ENCODE results near the gene DDA1. TPM values are rescaled to one million over a fixed set of nuclear protein-coding genes. Genes with fewer than 3 reads are reported as not detected.
"Not testable (repeated sequence)": the region's sequence is repeated elsewhere in the genome, so short reads cannot be mapped to it uniquely, and the experiment has no call there.

The DDA1 gene
- total RNA-seq, 1 experiment from 2014 or later: 104 TPM

DNA sequence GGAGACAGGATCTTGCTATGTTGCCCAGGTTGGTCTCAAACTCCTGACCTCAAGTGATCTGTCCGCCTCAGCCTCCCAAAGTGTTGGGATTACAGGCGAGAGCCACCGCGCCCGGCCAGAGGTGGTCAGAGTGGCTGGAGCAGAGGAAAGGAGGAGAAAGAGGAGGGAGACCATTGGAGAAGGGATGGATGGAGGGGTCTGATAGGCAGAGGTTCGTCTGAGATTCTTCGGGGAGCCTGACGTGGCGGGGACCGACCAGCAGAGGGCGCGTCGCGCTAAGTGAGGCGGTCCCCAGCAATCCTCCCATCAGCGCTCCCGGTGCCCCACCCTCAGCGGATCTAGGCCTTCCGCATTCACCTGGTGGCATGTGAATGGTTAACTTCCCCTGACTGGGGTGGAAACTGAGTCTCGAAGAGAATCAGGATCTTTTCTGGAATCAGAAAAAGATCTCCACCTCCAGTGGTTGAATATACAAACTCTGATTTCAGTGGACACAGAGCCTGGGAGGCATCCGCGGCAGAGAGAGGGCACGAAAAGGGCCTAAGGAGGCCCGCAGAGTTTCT lies 36.8 kb downstream of the DDA1 start:
- DNase-seq (ENCODE audit: low spot score): peak; percentile 72

GRCh38 chr19:17347361-17347760 lies 38.0 kb downstream of the DDA1 start:
- DNase-seq (ENCODE audit: low spot score): peak; percentile 62

GRCh38 chr19:17347877-17348276 lies 38.5 kb downstream of the DDA1 start:
- no peak for DNase-seq (ENCODE audit: low spot score)

GRCh38 chr19:17348700-17349099 lies 39.3 kb downstream of the DDA1 start:
- DNase-seq (ENCODE audit: low spot score): peak; percentile 87

DNA sequence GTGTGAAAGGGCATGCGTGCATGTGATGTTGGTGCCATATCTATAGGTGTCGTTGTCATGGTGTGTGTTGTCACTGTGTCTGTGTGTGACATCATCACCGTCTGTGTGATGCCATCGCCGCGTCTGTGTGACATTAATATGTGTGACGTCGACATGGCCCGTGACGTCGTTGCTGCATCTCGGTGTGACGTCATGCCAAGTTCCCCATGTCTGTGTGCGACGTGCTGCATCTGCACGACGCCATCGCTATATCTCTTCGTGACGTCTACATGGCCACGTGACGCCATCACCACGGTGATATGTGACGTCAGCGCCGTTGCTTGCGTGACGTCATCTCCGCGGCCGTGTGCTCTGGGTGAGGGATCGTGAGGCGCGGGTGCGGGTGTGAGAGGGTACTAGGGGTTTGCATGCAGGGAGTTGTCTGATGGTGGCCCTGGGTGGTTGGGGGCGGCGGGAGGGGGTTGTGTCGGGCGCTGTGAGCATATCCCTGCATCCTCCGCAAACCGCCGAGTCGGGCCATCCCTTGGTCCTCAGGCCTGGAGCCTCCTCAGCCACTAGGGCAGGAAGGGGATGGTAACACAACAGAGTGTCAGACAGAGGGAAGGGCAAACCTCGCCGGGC lies 42.6 kb downstream of the DDA1 start:
- DNase-seq (ENCODE audit: low spot score): no peak

DNA sequence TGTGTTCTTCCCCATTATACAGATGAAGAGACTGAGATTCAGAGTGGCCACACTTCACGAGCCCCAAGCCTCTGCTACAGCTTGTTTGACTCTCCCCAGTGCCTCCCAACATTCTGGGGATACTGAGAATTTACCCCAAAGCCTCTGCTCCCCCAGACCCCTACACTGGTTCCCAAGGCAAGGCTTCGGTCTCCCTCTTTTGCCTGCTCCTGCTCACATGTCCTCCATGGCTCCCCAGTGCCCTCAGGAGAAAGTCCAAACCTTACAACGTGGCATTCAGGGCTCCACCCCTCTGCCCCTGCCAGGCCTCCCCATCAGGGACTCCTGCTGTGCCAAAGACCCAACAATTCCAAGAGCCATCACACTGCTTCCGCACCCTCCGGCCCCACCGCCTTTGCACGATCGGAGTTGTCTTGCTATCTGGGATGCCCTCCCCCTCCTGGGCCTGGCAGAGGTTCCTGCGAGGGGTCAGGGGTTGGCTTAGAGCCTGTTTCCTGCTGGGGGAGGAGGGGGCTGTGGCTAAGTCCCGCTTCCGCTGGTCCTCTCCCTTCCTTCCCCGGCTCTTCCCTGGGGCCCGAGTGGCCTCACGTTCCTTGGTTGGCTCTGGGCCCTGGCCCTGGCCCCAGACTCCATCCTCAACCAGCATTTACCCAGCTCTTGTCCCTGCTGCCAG lies 43.4 kb downstream of the DDA1 start:
- DNase-seq (ENCODE audit: low spot score): no peak

DNA sequence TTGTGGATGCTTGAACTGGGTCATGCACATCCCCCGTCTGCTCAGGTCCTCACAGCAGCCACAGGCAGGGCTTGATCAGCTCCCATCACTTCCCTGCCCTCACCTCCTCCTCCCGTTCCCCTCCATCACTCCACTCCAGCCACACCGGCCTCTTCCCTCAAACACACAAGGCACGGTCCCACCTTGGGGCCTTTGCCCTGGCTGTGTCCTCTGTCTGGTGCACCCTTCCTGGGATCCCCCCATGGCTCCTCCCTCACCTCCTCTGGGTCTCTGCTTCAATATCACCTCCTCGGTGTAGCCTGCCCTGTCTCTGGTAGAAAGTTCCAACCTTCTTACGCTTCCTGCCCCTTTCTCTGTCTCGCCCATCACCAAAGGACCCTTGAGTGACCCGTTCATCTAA lies 44.0 kb downstream of the DDA1 start:
- DNase-seq (ENCODE audit: low spot score): no peak

DNA sequence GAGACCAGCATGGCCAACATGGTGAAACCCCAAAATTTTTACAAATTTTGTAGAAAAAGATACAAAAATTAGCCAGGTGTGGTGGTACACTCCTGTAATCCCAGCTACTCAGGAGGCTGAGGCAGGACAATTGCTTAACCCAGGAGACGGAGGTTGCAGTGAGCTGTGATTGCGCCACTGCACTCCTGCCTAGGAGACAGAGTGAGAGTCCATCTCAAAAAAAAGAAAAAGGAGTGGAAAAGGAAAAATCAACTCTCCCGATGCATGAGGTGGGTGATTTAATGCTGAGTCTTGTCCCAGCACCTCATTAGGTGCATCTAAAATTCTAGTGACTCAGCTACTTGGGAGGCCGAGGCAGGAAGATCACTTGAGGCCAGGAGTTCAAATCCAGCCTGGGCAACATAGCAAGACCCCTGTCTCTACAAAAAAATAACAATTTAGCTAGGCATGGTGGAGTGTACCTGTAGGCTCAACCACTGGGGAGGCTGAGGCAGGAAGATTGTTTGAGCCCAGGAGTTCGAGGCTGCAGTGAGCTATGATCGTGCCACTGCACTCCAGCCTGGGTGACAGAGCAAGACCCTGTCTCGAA lies 47.8 kb downstream of the DDA1 start:
- DNase-seq (ENCODE audit: low spot score): no peak

DNA sequence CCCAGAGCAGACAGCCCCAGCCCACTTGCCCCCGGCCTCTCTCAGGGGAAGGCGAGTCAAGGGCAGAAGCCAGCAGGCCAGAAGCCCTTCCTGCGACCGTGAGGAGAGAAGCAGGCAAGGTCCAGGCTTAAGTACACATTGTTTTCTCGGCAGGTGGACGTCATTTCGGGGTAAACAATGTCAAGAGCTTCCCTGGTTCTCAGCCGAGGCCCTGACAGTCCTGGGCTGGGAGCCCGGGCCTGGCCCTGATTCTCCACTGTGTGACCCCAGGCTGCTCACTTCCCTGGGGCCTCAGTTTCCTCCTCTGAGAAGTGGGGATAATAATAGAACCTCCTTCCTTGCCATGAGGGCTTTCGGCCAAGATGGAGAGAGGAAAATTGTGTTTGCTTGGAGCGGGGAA lies 48.4 kb downstream of the DDA1 start:
- DNase-seq (ENCODE audit: low spot score): no peak

DNA sequence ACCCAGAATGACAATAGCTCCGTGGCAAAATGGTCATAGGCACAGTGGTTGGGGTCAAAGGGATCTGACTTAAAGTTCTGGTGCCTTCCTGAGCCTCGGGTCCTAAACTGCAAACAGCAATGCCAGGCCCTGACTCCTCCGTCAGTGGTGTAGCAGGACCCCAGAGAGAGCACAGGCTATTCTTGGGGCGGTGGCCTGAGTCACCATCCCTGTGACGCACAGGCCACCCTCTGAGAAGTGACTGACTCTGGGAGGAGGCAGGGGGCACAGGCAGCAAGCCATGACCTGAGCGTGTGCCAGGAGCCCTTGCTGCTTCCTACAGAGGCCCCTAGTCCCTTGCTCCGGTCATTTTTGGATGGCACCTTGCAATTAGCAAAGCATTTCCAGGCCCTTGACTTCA lies 49.0 kb downstream of the DDA1 start:
- peak; percentile 81 for DNase-seq (ENCODE audit: low spot score)

GRCh38 chr19:17359905-17360800 lies 50.8 kb downstream of the DDA1 start:
- no peak for DNase-seq (ENCODE audit: low spot score)

DNA sequence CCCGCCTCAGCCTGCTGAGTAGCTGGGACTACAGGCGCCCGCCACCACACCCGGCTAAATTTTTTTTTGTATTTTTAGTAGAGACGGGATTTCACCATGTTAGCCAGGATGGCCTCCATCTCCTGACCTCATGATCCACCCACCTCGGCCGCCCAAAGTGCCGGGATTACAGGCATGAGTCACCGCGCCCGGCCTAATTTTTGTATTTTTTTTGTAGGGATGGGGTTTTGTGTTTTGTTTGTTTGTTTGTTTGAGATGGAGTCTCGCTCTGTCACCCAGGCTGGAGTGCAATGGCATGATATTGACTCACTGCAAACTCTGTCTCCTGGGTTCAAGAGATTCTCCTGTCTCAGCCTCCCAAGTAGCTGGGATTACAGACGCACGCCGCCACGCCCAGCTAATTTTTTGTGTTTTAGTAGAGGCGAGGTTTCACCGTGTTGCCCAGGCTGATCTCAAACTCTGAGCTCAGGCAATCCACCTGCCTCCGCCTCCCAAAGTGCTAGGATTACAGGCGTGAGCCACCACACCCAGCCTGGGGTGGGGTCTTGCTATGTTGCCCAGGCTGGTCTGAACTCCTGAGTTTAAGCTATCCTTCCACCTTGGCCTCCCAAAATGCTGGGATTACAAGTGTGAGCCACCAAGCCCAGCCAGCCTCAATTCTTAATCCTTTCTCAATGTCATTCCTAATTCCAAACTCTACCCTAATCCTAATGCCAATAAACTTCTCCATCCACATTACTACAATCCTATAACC lies 54.7 kb downstream of the DDA1 start:
- DNase-seq (ENCODE audit: low spot score): not testable (repeated sequence)

- DNase-seq (ENCODE audit: low spot score): no peak
Observed at GRCh38 chr19:17365361-17365760, 56.0 kb downstream of the DDA1 start.

GRCh38 chr19:17370026-17370587 lies 60.7 kb downstream of the DDA1 start:
- peak; percentile 37 for DNase-seq (ENCODE audit: low spot score)

Other genes with a start within 250 kb of the DDA1 start
- 22.2 and 26.7 TPM in 2 replicates for gene HAUS8, start 234.1 kb upstream of the DDA1 start, total RNA-seq (2014; rRNA removed; shearing (Covaris generic))
- 37.6 and 43.8 TPM in 2 replicates for gene MYO9B, start 233.8 kb upstream of the DDA1 start, total RNA-seq (2014; rRNA removed; shearing (Covaris generic))
- gene USE1, start 94.2 kb upstream of the DDA1 start, total RNA-seq (2014; rRNA removed; shearing (Covaris generic)): 16.1 and 21.2 TPM in 2 replicates
- gene OCEL1, start 83.3 kb upstream of the DDA1 start, total RNA-seq (2014; rRNA removed; shearing (Covaris generic)): 3.1 and 4.7 TPM in 2 replicates
- 54.5 and 70.9 TPM in 2 replicates for gene NR2F6, start 63.6 kb upstream of the DDA1 start, total RNA-seq (2014; rRNA removed; shearing (Covaris generic))
- not detected in 2 replicates for gene USHBP1, start 44.8 kb upstream of the DDA1 start, total RNA-seq (2014; rRNA removed; shearing (Covaris generic))
- 161 and 209 TPM in 2 replicates for gene BABAM1, start 42.1 kb upstream of the DDA1 start, total RNA-seq (2014; rRNA removed; shearing (Covaris generic))
- 0.24 and 0.60 TPM in 2 replicates for gene ANKLE1, start 27.7 kb upstream of the DDA1 start, total RNA-seq (2014; rRNA removed; shearing (Covaris generic))
- 20.7 and 31.1 TPM in 2 replicates for gene ABHD8, start 6.1 kb upstream of the DDA1 start, total RNA-seq (2014; rRNA removed; shearing (Covaris generic))
- gene MRPL34, start 3.7 kb upstream of the DDA1 start, total RNA-seq (2014; rRNA removed; shearing (Covaris generic)): 79.1 and 183 TPM in 2 replicates
- 4.2 and 5.1 TPM in 2 replicates for gene ANO8, start 25.3 kb downstream of the DDA1 start, total RNA-seq (2014; rRNA removed; shearing (Covaris generic))
- 21.5 and 24.0 TPM in 2 replicates for gene GTPBP3, start 28.0 kb downstream of the DDA1 start, total RNA-seq (2014; rRNA removed; shearing (Covaris generic))
- gene PLVAP, start 67.8 kb downstream of the DDA1 start, total RNA-seq (2014; rRNA removed; shearing (Covaris generic)): not detected in 2 replicates
- gene CCDC194, start 84.6 kb downstream of the DDA1 start, total RNA-seq (2014; rRNA removed; shearing (Covaris generic)): not detected in 2 replicates
- 0.29 and 1.7 TPM in 2 replicates for gene BST2, start 96.1 kb downstream of the DDA1 start, total RNA-seq (2014; rRNA removed; shearing (Covaris generic))
- gene MVB12A, start 110.5 kb downstream of the DDA1 start, total RNA-seq (2014; rRNA removed; shearing (Covaris generic)): 105 and 141 TPM in 2 replicates
- 0.07 TPM in 1 of 2 replicates, not detected in the other for gene TMEM221, start 139.1 kb downstream of the DDA1 start, total RNA-seq (2014; rRNA removed; shearing (Covaris generic))
- gene NXNL1, start 151.4 kb downstream of the DDA1 start, total RNA-seq (2014; rRNA removed; shearing (Covaris generic)): not detected in 2 replicates
- 14.9 and 16.7 TPM in 2 replicates for gene SLC27A1, start 161.0 kb downstream of the DDA1 start, total RNA-seq (2014; rRNA removed; shearing (Covaris generic))
- 67.3 and 71.1 TPM in 2 replicates for gene PGLS, start 202.1 kb downstream of the DDA1 start, total RNA-seq (2014; rRNA removed; shearing (Covaris generic))
- gene COLGALT1, start 246.1 kb downstream of the DDA1 start, total RNA-seq (2014; rRNA removed; shearing (Covaris generic)): 161 and 173 TPM in 2 replicates